HepG2 (cell line): ENCODE data around the gene SPPL2B. TPM values are rescaled to one million over a fixed set of nuclear protein-coding genes. Genes with fewer than 3 reads are reported as not detected.

Experiments used
- ATAC-seq: fragments of 200-7000 bp; cut with Tn5 transposase; 3 replicates; pipeline ENCODE4 v1.9.1; 2020; ENCODE audit warnings: mild to moderate bottlenecking, moderate library complexity
- BruUV-seq: library from RNA; stranded (reverse); fragments of 400-500 nt; replicated peaks from 2 replicates; lab custom pipeline; 2021; lab: Mats Ljungman, UMichigan
- CTCF ChIA-PET: fragments of 300-600 bp; formaldehyde crosslinking; extraction: SDS; loops from one replicate; lab custom pipeline; 2021; ENCODE audit warnings: low total read pairs, inconsistent platforms, low intra/inter-chr PET ratio; lab: Yijun Ruan, JAX
- POLR2A ChIA-PET: fragments of 350-600 bp; sonication (Branson Sonifier 250); formaldehyde crosslinking; loops from one replicate; lab custom pipeline; 2020; ENCODE audit warnings: antibody characterized with exemption, inconsistent platforms; lab: Yijun Ruan, JAX
- DNase-seq: peaks from one replicate; pipeline ENCODE4 v3.0.0-alpha.2; 2015; ENCODE audit warnings: low spot score
- FAIRE-seq: peaks from 3 replicates; lab custom pipeline; 2011; peaks lifted over from hg19 to GRCh38; lab: Jason Lieb, UNC
- H2AFZ ChIP-seq: one replicate; pipeline ENCODE4 v1.6.1; 2011; ENCODE audit warnings: low read length, inconsistent platforms
- H3K27ac ChIP-seq: fragments of 300-600 bp; 3 replicates; pipeline ENCODE4 v1.8.0; 2011; ENCODE audit warnings: mixed run types, mild to moderate bottlenecking, mixed read lengths, low read length, inconsistent platforms; ENCODE audit not compliant: insufficient read depth; ENCODE audit errors: extremely low read length
- H3K27me3 ChIP-seq, 2 experiments: fragments of 200-600 bp in 1 of 2; 2 replicates in 1 of 2; 3 replicates in 1 of 2; pipeline versions ENCODE4 v1.6.0 to v1.8.0; 2011; ENCODE audit warnings: low read length in 2 of 2, mild to moderate bottlenecking in 2 of 2, moderate library complexity in 2 of 2, inconsistent platforms in 1 of 2; ENCODE audit not compliant: insufficient read depth in 2 of 2, control insufficient read depth in 1 of 2
- H3K36me3 ChIP-seq, 2 experiments: fragments of 200-600 bp in 1 of 2; replicated peaks in 1 of 2; 2 replicates in 1 of 2; 3 replicates in 1 of 2; pipeline versions ENCODE4 v1.5.1 to v1.8.0; 2011; ENCODE audit warnings: low read length in 2 of 2, inconsistent platforms in 1 of 2; ENCODE audit not compliant: insufficient read depth in 2 of 2, control insufficient read depth in 1 of 2
- H3K4me1 ChIP-seq: 2 replicates; pipeline ENCODE4 v1.5.1; 2012; ENCODE audit warnings: low read length, inconsistent platforms; ENCODE audit not compliant: insufficient read depth
- H3K4me2 ChIP-seq: 2 replicates; pipeline ENCODE4 v1.6.0; 2011; ENCODE audit warnings: low read depth, low read length, inconsistent platforms
- H3K4me3 ChIP-seq, 3 experiments: fragments of 200-600 bp in 1 of 3; sonication (generic), shearing (Covaris generic) in 1 of 3; replicated peaks in 1 of 3; 2 replicates each; pipeline ENCODE4 v1.5.1; 2011 to 2016; ENCODE audit warnings: low read length in 3 of 3, inconsistent platforms in 2 of 3, low read depth in 2 of 3, mild to moderate bottlenecking in 2 of 3, control low read depth in 1 of 3, mixed read lengths in 1 of 3; ENCODE audit not compliant: insufficient read depth in 1 of 3
- H3K79me2 ChIP-seq: one replicate; pipeline ENCODE4 v1.6.1; 2011; ENCODE audit warnings: low read length, inconsistent platforms; ENCODE audit not compliant: insufficient read depth
- H3K9ac ChIP-seq: 2 replicates; pipeline ENCODE4 v1.6.0; 2011; ENCODE audit warnings: mild to moderate bottlenecking, low read depth, low read length, inconsistent platforms; ENCODE audit not compliant: insufficient read depth
- H3K9me3 ChIP-seq: 2 replicates; pipeline ENCODE4 v1.5.1; 2012; ENCODE audit warnings: mild to moderate bottlenecking, low read length
- H4K20me1 ChIP-seq: 2 replicates; pipeline ENCODE4 v1.6.0; 2011; ENCODE audit warnings: inconsistent platforms, mild to moderate bottlenecking, low read length, moderate library complexity; ENCODE audit not compliant: insufficient read depth
- ATF5 ChIP-seq: sonication (generic); formaldehyde crosslinking; IDR thresholded peaks from 2 replicates; pipeline ENCODE4 v1.4.0; 2020; ENCODE audit warnings: mild to moderate bottlenecking, low read depth, missing genetic modification reagents
- CSRNP2 ChIP-seq: sonication (generic); formaldehyde crosslinking; conservative IDR thresholded peaks from 2 replicates; pipeline ENCODE4 v1.8.0; 2022; ENCODE audit warnings: low read depth, missing genetic modification reagents
- NFE2L1 ChIP-seq: sonication (generic); formaldehyde crosslinking; IDR thresholded peaks from 2 replicates; pipeline ENCODE4 v1.4.0; 2020; ENCODE audit warnings: missing genetic modification reagents, mild to moderate bottlenecking, borderline replicate concordance
- PHF20 ChIP-seq: sonication (generic); formaldehyde crosslinking; IDR thresholded peaks from 2 replicates; pipeline ENCODE4 v1.5.0; 2020; ENCODE audit warnings: mild to moderate bottlenecking, missing genetic modification reagents
- PLSCR1 ChIP-seq: sonication (generic); formaldehyde crosslinking; IDR thresholded peaks from 2 replicates; pipeline ENCODE4 v1.5.0; 2020; ENCODE audit warnings: missing genetic modification reagents, mild to moderate bottlenecking, borderline replicate concordance
- RARG ChIP-seq: sonication (generic); formaldehyde crosslinking; IDR thresholded peaks from 2 replicates; pipeline ENCODE4 v1.4.0; 2020; ENCODE audit warnings: low read depth, mild to moderate bottlenecking, missing genetic modification reagents
- TAF1 ChIP-seq: sonication (generic); formaldehyde crosslinking; IDR thresholded peaks from 2 replicates; pipeline ENCODE4 v1.4.0; 2020; ENCODE audit warnings: missing genetic modification reagents
- TBL1XR1 ChIP-seq: fragments of 150-350 bp; IDR thresholded peaks from 2 replicates; pipeline ENCODE4 v1.6.1; 2014; ENCODE audit warnings: borderline replicate concordance, low read length; ENCODE audit not compliant: partially characterized antibody
- THAP8 ChIP-seq: sonication (generic); formaldehyde crosslinking; IDR thresholded peaks from 2 replicates; pipeline ENCODE4 v1.5.1; 2020; ENCODE audit warnings: missing genetic modification reagents, mild to moderate bottlenecking, borderline replicate concordance
- XRCC5 ChIP-seq: fragments of 200-400 bp; formaldehyde crosslinking; optimal IDR thresholded peaks from 2 replicates; pipeline ENCODE3; 2017; ENCODE audit warnings: mild to moderate bottlenecking, low read length
- ZBTB33 ChIP-seq: sonication (generic); formaldehyde crosslinking; IDR thresholded peaks from 2 replicates; pipeline ENCODE4 v1.4.0; 2020; ENCODE audit warnings: missing genetic modification reagents
- ZBTB38 ChIP-seq: sonication (generic); formaldehyde crosslinking; IDR thresholded peaks from 2 replicates; pipeline ENCODE4 v1.5.1; 2020; ENCODE audit warnings: mild to moderate bottlenecking, missing genetic modification reagents
- ZKSCAN8 ChIP-seq: IDR thresholded peaks from 2 replicates; pipeline ENCODE4 v1.6.1; 2016; ENCODE audit warnings: borderline replicate concordance, missing genetic modification reagents, missing compliant biosample characterization
- ZNF530 ChIP-seq: sonication (generic); formaldehyde crosslinking; IDR thresholded peaks from 2 replicates; pipeline ENCODE4 v1.5.0; 2020; ENCODE audit warnings: low read depth, mild to moderate bottlenecking, missing genetic modification reagents
- ZNF737 ChIP-seq: sonication (generic); formaldehyde crosslinking; IDR thresholded peaks from 2 replicates; pipeline ENCODE4 v1.5.0; 2020; ENCODE audit warnings: missing genetic modification reagents, mild to moderate bottlenecking, borderline replicate concordance
- WGBS: methylation state at CpG from one replicate; pipeline ENCODE4 v1.1.6; 2017; ENCODE audit warnings: low lambda C conversion rate; 5-methylcytosine and 5-hydroxymethylcytosine counted together
- in situ Hi-C: cut with HindIII; loops from 2 replicates; pipeline ENCODE4 v1.10.0; 2017; ENCODE audit warnings: low pct_unique_long_range_greater_than_20kb; ENCODE audit not compliant: extremely low pct_ligation_motif_present
- intact Hi-C: fragments of 100-400 bp; cut with micrococcal nuclease; formaldehyde crosslinking; loops from one replicate; pipeline ENCODE4 v1.10.0; 2022; ENCODE audit not compliant: unreplicated experiment
- polyA plus RNA-seq, 8 experiments: library from polyadenylated mRNA; depleted of rRNA in 3 of 8; stranded (reverse) in 7 of 8; unstranded in 1 of 8; fragments of >200 nt; fragmentation: Illumina TruSeq in 4 of 8; extraction: Trizol in 4 of 8; gene quantifications; 2 replicates each; pipeline versions ENCODE4 v1.2.1 to v1.2.3, GENCODE V29; 2011 to 2016; ENCODE audit warnings: low read depth in 4 of 8, missing spikeins in 1 of 8, mixed read lengths in 1 of 8; ENCODE audit not compliant: insufficient read depth in 1 of 8
- total RNA-seq, 5 experiments: library from RNA; depleted of rRNA; stranded (reverse); fragments of >200 nt; fragmentation: Illumina TruSeq; extraction: Trizol; gene quantifications; 2 replicates each; pipeline ENCODE4 v1.2.3, GENCODE V29; 2016; ENCODE audit warnings: low read depth in 1 of 5

SPPL2B gene
- total and polyA plus RNA-seq, 2 of the 13 experiments (the other 11 are each of a cell fraction or from before 2014, with no cell fraction given) = 14.9 to 15.2 TPM

- no peak for TF ChIP-seq CSRNP2 (CRISPR knock-in tag)
- peak; percentile 95 for TF ChIP-seq ZBTB38 (CRISPR knock-in tag)
- peak; percentile 99 for TF ChIP-seq ZBTB33 (CRISPR knock-in tag)
Measured at GRCh38 chr19:2337329-2337707, 8.8 kb downstream of the SPPL2B start (continued).

- no peak for ATAC-seq
- no peak for DNase-seq
- Histone ChIP-seq H3K4me1 (peaks cover 14% of the 10 kb centered on the region), H4K20me1 (peaks cover 6% of the 10 kb centered on the region; the same call in 1 of the 2 replicates), H3K9ac (no peak overlapping the region), H3K27me3 (no peaks in the 10 kb centered on the region), H3K4me2 (no peak overlapping the region), H3K79me2 (no peaks in the 10 kb centered on the region), H3K36me3 (no peaks in the 10 kb centered on the region; a peak in 2 of 5 replicates), H3K27ac (no peak overlapping the region), H2AFZ (no peak overlapping the region), H3K4me3 (no peak overlapping the region), H3K9me3 (no peaks in the 10 kb centered on the region)
- ChIA-PET CTCF (no interaction called here), POLR2A (no interaction called here)
- intact Hi-C loops (no loop called here), in situ Hi-C loops (no loop called here)
- BruUV-seq = no TSS peak
- whole genome bisulfite sequencing = 98% methylated on average over 15 of the region's 21 CpGs
- no peak for FAIRE-seq
- TF ChIP-seq ATF5 (no peak), RARG (CRISPR knock-in tag) (no peak), PHF20 (CRISPR knock-in tag) (no peak), ZKSCAN8 (CRISPR knock-in tag) (no peak), THAP8 (no peak), PLSCR1 (CRISPR knock-in tag) (no peak), ZNF737 (CRISPR knock-in tag) (no peak), NFE2L1 (CRISPR knock-in tag) (no peak), ZNF530 (CRISPR knock-in tag) (no peak), XRCC5 (no peak), TAF1 (CRISPR knock-in tag) (no peak), TBL1XR1 (no peak)
Measured at GRCh38 chr19:2338055-2338615, 9.7 kb downstream of the SPPL2B start.
